Stimulated activated naive CD8-positive, alpha-beta T cell treated with anti-CD3 and anti-CD28 coated beads, Interleukin-15, Interleukin-2, amounts not matched to agents 100 U/mL and 50 U/mL, for 24 hours (primary cell): ENCODE results near the gene L3MBTL1.

Experiments
- ATAC-seq: fragments of 150-1000 bp; cut with Tn5 transposase; one replicate; pipeline ENCODE4 v1.10.0; 2021
- DNase-seq: peaks from one replicate; pipeline ENCODE4 v3.0.0; 2021

L3MBTL1 gene

GRCh38 chr20:43535370-43536004, 28.0 kb downstream of the L3MBTL1 start:
- DNase-seq (no peak), ATAC-seq (no peak)

DNA sequence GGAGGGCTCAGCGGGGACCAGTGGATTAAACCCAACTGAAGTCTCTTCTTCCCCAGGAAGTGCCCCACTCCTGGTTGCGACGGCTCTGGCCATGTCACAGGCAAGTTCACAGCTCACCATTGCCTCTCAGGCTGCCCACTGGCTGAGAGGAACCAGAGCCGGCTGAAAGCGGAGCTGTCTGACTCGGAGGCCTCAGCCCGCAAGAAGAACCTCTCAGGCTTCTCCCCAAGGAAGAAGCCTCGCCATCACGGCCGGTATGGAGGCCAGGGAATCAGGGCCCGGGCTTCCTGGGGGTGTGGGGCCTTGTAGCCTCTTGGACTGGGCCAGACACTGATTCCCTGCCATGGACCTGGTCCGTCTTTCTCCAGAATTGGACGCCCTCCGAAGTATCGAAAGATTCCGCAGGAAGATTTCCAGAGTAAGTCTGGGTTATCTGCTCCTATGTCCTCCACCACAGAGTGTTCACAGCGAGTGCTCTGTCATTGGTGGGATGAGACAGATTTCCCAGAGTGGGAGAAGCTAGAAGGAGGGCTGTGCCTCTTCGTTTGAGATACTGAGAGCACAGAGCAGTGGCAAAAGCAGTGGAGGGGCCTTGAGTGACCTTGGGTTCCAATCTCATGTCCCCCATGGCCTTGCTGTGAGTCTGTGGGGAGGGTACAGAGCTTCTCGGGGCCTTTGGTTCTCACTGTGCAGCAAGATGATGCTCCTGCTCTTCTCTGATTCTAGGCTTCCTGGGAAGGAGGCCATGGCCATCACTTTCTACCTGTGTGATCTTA, 28.7 kb downstream of the L3MBTL1 start:
- ATAC-seq = no peak

DNA sequence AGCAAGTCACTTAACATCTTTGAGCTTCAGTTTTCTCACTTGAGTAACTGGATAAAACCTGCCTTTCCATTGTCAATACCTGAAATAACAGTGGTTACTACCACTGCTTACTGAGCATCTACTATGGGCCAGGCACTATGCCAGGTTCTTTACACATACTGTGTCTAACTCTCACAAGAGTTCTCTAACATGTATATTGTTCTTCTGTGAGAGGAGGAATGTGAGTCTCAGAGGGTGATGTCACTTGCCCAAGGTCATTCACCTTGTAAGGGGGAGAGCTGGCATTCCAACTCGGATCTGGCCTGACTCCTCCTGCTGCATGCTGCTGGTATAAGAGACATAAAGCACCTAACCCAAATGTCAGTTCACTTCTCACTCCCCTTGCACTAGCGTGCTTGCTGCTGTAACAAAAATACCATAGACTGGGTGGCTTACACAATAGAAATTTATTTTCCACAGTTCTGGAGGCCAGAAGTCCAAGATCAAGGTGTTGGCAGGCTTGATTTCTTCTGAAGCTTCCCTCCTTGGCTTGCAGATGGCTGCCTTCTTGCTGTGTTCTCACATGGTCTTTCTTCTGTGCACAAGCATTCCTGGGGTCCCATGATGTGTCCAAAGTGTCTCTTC, 29.4 kb downstream of the L3MBTL1 start:
- ATAC-seq (no peak), DNase-seq (no peak)

More for the DNA sequence above, 28.7 kb downstream of the L3MBTL1 start:
- no peak for DNase-seq

- ATAC-seq (no peak), DNase-seq (peak; percentile 59)
Measured at GRCh38 chr20:43537921-43538877, 30.7 kb downstream of the L3MBTL1 start.

GRCh38 chr20:43538878-43539700, 31.6 kb downstream of the L3MBTL1 start:
- DNase-seq = no peak
- ATAC-seq = no peak

- no peak for ATAC-seq
Measured at GRCh38 chr20:43539975-43540672, 32.6 kb downstream of the L3MBTL1 start.

GRCh38 chr20:43540673-43541060, 33.2 kb downstream of the L3MBTL1 start:
- ATAC-seq (no peak), DNase-seq (no peak)

More at GRCh38 chr20:43539975-43540672, 32.6 kb downstream of the L3MBTL1 start:
- no peak for DNase-seq

- DNase-seq (no peak), ATAC-seq (no peak)
Measured at GRCh38 chr20:43541214-43541613, 33.7 kb downstream of the L3MBTL1 start.

GRCh38 chr20:43542161-43542560, 34.7 kb downstream of the L3MBTL1 start:
- DNase-seq = no peak

DNA sequence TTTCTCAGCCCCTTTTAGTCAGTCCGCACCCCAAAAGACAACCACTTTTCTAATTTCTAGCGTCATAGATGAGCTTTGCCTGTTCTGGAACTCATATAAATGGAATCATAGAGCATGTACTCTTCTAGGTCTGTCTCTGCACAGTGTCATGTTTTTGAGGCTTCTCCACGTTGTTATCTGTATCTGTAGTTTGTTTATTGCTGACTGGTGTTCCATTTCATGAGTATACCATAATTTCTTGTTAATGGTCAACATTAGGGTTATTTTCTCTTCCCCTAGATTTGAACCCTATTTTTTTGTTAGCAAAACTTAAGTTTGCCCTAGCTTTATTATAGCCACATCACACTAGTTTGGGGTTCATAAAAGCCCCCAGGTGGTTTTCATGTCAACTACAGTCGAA, 35.2 kb downstream of the L3MBTL1 start:
- DNase-seq = no peak

More at GRCh38 chr20:43542161-43542560, 34.7 kb downstream of the L3MBTL1 start:
- ATAC-seq = no peak

DNA sequence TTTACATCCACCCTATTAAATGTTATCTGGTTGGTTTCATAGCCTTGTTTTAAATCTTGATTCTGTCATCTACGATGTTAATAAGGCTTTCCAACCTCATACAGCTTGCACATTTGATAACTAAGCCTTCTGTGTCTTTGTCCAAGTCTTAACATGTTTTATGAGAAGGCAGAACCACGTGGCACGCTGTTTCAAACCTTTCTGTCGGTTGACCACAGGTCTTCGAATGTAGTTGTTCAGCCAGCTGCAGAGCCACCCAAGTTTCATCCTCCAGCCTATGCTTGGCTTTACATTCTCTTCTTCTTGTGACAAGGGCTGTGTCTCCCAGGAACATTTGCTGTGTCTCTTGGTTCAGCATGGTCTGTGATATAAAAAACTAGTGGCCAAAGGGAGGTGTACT, 35.6 kb downstream of the L3MBTL1 start:
- DNase-seq = no peak
- no peak for ATAC-seq

More for the DNA sequence above, 35.2 kb downstream of the L3MBTL1 start:
- no peak for ATAC-seq

DNA sequence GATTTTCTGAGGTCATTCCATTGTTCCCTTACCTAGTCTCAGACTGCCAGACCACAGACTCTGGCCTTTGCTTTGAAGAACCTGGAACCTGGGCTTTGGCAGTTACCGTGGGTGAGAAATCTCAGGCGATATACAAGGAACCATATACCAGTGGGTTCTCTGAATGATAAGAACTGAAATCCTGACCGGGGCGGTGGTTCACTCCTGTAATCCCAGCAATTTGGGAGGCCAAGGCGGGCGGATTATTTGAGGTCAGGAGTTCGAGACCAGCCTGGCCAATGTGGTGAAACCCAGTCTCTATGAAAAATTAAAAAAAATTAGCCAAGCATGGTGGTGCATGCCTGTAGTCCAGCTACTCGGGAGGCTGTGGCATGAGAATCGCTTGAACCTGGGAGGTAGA, 37.0 kb downstream of the L3MBTL1 start:
- DNase-seq = no peak
- ATAC-seq = no peak

- ATAC-seq = no peak
- DNase-seq = no peak
Measured at GRCh38 chr20:43545837-43546578, 38.5 kb downstream of the L3MBTL1 start.

DNA sequence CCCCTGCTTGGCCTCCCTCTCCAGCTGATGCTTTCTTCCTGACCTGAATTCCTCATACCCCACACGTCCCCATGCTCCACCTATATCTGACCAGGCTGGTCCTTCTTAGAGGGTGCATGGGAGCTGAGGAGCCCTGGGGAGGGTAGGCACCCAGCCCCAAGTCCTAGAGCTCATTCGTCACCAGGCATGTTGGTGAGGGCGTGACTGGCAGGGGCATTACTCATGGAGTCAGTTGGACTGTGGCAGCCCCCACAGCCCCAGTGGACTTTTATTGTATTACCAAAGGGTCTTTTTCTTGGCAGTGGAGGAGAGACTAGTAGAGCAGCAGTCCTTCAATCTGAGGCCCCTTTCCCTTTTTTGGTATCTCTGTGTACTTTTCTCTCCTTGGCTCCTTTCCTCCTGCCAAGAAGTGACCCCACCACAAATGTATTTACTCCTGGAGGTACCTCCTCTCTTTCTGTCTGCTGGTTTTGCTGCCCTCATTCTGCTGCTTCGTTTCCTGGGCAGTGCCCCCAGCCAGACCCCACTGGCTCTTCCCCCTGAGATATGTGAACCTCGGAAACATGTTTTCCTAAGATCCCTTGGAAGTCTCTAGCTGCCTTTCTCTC, 40.9 kb downstream of the L3MBTL1 start:
- no peak for ATAC-seq

GRCh38 chr20:43549416-43550065, 42.0 kb downstream of the L3MBTL1 start:
- no peak for ATAC-seq
- DNase-seq = no peak

More for the DNA sequence above, 40.9 kb downstream of the L3MBTL1 start:
- DNase-seq = no peak

DNA sequence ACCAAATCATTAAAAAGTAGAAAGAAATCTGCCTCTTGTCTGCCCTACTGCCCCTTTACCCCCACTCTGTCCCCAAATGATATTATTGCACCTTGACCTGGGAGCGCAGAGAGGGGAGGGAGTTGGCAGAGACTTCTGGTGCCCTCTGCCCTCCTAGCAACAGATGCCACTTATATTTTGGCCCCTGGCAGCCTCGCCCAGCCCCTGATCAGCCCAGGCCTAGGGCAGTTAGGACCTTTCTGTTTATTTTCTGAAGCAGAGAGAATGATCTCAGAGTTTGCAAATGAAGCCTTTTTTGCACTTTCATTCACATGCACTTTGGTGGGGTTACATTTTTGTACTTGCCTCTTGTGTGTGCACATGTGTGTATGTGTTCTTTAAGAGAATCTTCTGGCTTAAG, 43.0 kb downstream of the L3MBTL1 start:
- ATAC-seq = no peak

DNA sequence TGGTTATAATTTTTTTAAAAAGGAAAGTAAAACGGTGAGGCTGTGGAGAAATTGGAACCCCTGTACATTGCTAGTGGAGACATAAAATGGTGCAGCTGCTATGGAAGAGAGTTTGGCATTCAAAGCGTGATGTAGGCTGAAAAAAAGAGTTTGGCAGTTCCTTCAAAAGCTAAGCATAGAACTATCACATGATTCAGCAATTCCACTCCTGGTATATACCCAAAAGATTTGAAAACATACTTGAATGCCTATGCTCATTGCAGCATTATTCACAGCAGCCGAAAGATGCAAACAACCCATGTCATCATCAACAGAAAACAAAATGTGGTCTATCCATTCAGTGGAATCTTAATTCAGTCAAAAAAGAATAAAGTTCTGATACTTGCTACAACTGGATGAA, 46.9 kb downstream of the L3MBTL1 start:
- no peak for ATAC-seq
- DNase-seq = no peak

More for the DNA sequence above, 43.0 kb downstream of the L3MBTL1 start:
- DNase-seq = no peak

DNA sequence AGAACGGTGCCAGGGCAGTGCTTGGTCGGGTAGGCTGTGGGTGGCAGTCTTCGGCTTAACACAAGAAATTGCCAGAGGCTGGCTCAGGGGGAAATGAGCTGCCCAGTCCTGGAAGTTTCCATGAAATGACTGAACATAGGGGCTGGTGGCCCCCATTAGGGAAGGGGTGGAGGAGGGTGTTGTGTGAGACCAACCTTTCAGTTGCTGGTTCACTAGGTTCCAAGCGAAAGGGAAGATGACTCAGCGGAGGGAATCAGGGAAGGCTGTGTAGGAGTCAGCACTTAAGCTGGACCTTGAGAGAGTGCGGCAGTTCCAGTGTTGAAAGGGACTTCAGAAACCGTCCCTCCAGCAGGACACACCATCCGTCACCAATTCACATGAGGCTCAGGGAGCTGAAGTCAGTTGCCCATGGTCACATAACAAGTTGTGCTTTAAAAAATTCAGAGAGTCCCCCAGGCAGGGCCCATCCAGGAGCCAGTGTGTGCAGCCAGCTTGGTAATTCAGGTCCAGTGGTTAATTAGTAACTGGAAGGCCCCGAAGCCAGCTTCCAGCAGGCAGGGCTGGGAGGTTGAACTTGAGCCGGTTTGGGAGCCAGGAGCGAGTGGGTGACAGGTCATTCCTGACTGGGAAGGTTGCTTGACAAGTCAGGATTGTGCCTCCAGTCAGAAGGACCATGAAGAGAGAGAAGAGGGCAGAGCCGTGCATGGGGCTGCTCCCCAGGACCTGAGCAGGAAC, 51.1 kb downstream of the L3MBTL1 start, which contains the start of gene SGK2:
SGK2 (plus strand) TSS at position 616 of the 735 bp plus-strand sequence. CDS start 7,469 bp downstream, outside the sequence.
- ATAC-seq (no peak), DNase-seq (no peak)
